Tibial nerve (tissue), 4 donors: ENCODE results near the gene OR2Z1. TPM values are rescaled to one million over a fixed set of nuclear protein-coding genes. Genes with fewer than 3 reads are reported as not detected.

Experiments
- DNase-seq, 2 donors: peaks; one replicate each; pipeline ENCODE4 v3.0.0-alpha.2; 2019; ENCODE audit warnings: low spot score in 2 of 2
- H3K27ac ChIP-seq, 4 donors: fragments of 200-600 bp; sonication (generic) in 3 of 4; one replicate each; pipeline ENCODE4 v1.5.1; 2017 to 2019; ENCODE audit warnings: mild to moderate bottlenecking in 1 of 4
- H3K27me3 ChIP-seq, 2 donors: fragments of 200-600 bp; sonication (generic) in 1 of 2; one replicate each; pipeline versions ENCODE4 v1.5.1 to v1.6.0; 2017 to 2019
- H3K36me3 ChIP-seq, 3 donors: fragments of 200-600 bp; sonication (generic); one replicate each; pipeline ENCODE4 v1.5.1; 2018 to 2019
- H3K4me1 ChIP-seq, 4 donors: fragments of 200-600 bp; sonication (generic) in 3 of 4; one replicate each; pipeline ENCODE4 v1.5.1; 2017 to 2019
- H3K4me3 ChIP-seq, 4 donors: fragments of 200-600 bp; sonication (generic) in 3 of 4; one replicate each; pipeline ENCODE4 v1.5.1; 2017 to 2019; ENCODE audit warnings: mild to moderate bottlenecking in 1 of 4, moderate library complexity in 1 of 4
- H3K9me3 ChIP-seq, 4 donors: fragments of 200-600 bp; sonication (generic) in 3 of 4; one replicate each; pipeline ENCODE4 v1.5.1; 2017 to 2019
- EP300 ChIP-seq, 2 donors: sonication (generic); formaldehyde crosslinking; IDR thresholded peaks; one replicate each; pipeline ENCODE4 v1.6.1; 2017; ENCODE audit warnings: antibody characterized with exemption in 2 of 2, mild to moderate bottlenecking in 1 of 2
- POLR2A ChIP-seq, 2 donors: fragments of 450-650 bp; IDR thresholded peaks; one replicate each; pipeline ENCODE4 v1.6.1; 2017; ENCODE audit warnings: antibody characterized with exemption in 2 of 2, mild to moderate bottlenecking in 2 of 2, moderate library complexity in 2 of 2
- WGBS, 2 donors: methylation state at CpG; one replicate each; pipeline ENCODE4 v1.1.5; 2018; 5-methylcytosine and 5-hydroxymethylcytosine counted together
- total RNA-seq, 4 donors: library from RNA; depleted of rRNA; stranded (reverse); fragments of >200 nt; gene quantifications; one replicate each; pipeline ENCODE4 v1.1.0, GENCODE V29; 2016
- TF ChIP-seq, protein P1 (sequence below), 5 experiments: fragments of 200-600 bp in 3 of 5; fragments of 450-650 bp in 2 of 5; sonication (generic) in 3 of 5; IDR thresholded peaks; one replicate each; pipeline ENCODE4 v1.5.1; 2016 to 2019; ENCODE audit warnings: antibody characterized with exemption in 5 of 5, mild to moderate bottlenecking in 3 of 5, moderate library complexity in 2 of 5

OR2Z1 gene
- total RNA-seq, 4 donors from 2014 or later: not detected

DNA sequence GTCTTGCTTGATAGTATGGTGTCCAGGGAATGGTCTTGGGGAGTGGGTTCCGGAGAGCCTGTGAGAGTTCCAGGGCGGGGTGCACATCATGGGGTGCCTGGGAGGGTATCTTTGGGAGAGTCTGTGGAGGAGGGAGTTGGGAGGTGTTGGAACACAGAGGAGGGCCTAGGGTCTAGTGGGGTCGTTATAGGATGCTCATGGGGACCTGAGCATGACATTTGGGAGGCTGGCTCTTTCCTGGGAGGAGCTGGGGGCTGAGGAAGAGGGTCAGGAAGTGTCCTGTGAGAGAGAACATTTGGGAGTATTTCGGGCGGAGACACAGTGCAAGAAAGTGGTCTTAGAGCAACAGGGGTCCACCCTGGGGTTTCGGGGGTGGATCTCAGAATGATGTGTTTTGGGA lies 25.5 kb upstream of the OR2Z1 start:
- Histone ChIP-seq H3K4me1 (no peaks in the 10 kb centered on the region), H3K9me3 (peaks cover 0 to 11% (median 0%) of the 10 kb centered on the region in 4 donors), H3K36me3 (no peaks in the 10 kb centered on the region), H3K27me3 (peaks cover 0 to 4% of the 10 kb centered on the region in 2 donors), H3K4me3 (no peak overlapping the region), H3K27ac (no peak overlapping the region)
- no peak for TF ChIP-seq POLR2A (IDR thresholded peaks at IDR 0.05)
- TF ChIP-seq, protein P1, sequence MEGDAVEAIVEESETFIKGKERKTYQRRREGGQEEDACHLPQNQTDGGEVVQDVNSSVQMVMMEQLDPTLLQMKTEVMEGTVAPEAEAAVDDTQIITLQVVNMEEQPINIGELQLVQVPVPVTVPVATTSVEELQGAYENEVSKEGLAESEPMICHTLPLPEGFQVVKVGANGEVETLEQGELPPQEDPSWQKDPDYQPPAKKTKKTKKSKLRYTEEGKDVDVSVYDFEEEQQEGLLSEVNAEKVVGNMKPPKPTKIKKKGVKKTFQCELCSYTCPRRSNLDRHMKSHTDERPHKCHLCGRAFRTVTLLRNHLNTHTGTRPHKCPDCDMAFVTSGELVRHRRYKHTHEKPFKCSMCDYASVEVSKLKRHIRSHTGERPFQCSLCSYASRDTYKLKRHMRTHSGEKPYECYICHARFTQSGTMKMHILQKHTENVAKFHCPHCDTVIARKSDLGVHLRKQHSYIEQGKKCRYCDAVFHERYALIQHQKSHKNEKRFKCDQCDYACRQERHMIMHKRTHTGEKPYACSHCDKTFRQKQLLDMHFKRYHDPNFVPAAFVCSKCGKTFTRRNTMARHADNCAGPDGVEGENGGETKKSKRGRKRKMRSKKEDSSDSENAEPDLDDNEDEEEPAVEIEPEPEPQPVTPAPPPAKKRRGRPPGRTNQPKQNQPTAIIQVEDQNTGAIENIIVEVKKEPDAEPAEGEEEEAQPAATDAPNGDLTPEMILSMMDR (IDR thresholded peaks at IDR 0.05): no peak
- no peak for TF ChIP-seq EP300 (IDR thresholded peaks at IDR 0.05)
- WGBS, 2 donors: 71 to 76% methylated on average over 6 of the region's 6 CpGs
- DNase-seq: no peak

DNA sequence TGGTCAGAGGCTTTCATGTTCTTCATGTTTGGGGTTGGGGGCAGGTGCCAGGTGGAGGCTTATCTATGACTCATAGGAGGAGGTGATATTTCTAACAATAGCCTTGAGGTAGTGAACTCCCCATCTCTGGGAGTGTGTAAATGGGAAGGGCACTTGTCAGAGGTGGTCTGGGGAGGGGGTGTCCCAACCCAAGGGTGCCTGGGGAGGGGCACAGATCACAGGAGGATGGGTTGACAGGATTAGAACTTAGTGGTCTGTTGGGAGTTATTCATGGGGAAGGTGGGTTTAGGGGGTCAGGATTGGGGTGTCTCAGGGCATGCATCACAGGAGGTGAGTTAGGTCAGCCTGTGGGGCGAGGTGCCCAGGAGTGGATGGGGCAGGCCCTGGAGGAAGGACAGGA lies 24.4 kb upstream of the OR2Z1 start:
- Histone ChIP-seq H3K27ac (no peak overlapping the region), H3K4me1 (no peaks in the 10 kb centered on the region), H3K36me3 (no peaks in the 10 kb centered on the region), H3K27me3 (peaks cover 0 to 4% of the 10 kb centered on the region in 2 donors), H3K9me3 (peaks cover 0 to 11% (median 0%) of the 10 kb centered on the region in 4 donors), H3K4me3 (no peak overlapping the region)
- TF ChIP-seq, protein P1 (IDR thresholded peaks at IDR 0.05): no peak
- TF ChIP-seq EP300 (IDR thresholded peaks at IDR 0.05): no peak
- TF ChIP-seq POLR2A (IDR thresholded peaks at IDR 0.05): no peak
- 63 to 75% methylated on average over 1 of the region's 1 CpG for WGBS, 2 donors
- DNase-seq: no peak

DNA sequence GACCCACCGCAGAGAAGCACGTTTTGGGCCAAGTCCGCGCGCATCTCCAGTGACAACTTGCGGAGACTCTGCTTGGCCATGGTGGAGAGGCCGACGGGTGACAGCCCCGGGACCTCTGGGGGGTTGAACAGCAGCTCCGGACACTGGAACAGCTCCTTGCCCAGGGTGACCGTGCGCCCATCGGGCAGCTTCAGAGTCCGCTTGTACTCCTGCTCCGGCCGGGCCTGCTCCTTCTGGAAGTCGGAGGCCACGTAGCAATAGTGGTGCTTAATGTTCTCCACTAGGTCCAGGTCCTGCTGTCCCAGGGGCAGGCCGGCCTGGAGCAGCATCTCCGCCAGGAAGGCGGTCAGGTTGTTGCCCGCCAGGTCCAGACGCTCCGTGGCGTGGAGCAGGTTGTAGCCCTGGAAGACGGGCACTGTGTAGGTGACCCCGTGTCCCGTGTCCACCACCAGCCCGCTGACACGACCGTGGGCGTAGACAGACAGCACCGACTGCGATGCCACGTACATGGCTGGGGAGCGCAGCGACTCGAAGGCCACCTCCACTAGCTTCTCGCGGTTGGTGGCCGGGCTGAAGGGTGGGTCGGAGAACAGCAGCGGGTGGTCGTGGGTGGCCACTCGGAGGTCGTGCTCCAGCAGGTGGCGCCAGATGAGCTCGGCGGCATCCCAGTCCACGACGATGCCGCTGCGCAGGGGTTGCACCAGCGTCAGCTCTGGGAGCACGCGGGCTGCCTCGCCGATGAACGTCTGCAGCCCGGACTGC lies 23.6 kb upstream of the OR2Z1 start:
- Histone ChIP-seq H3K4me3 (no peak overlapping the region), H3K9me3 (peaks cover 0 to 11% (median 0%) of the 10 kb centered on the region in 4 donors), H3K4me1 (no peaks in the 10 kb centered on the region), H3K36me3 (no peaks in the 10 kb centered on the region), H3K27ac (no peak overlapping the region), H3K27me3 (peaks cover 0 to 4% of the 10 kb centered on the region in 2 donors)
- WGBS, 2 donors: 48 to 85% methylated on average over 10 to 44 of the region's 60 CpGs
- no peak for DNase-seq
- TF ChIP-seq EP300 (IDR thresholded peaks at IDR 0.05): no peak
- TF ChIP-seq, protein P1 (IDR thresholded peaks at IDR 0.05): no peak
- no peak for TF ChIP-seq POLR2A (IDR thresholded peaks at IDR 0.05)

DNA sequence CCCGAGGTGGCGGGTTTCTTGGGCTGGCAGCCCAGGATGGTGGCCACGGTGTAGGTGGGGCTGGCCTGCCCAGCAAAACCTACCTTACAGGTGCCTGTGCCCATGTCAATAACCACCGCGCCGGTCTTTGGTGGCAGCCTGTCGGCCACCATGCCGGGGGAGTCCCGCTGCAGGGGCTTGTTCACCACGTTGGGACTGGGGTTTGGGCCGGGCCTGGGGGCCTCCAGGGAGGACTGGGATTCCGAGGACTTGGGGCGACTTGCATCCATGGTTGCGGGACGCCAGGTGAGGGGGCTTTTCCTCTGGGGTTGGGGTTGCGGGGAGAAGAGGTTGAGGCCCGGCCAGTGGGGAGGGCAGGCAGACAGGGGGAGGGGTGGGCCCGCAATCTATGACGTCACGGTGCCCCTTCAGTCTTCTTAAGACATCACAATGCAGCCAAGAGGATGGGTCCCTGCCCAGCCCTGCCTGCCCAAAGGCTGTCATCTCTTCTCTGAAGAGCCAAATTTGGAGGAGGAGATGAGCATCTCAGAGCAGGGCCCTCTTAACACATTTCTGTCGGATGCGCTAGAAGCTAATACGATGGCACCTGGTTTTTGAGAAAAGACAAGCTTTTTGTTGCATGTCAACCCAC lies 22.9 kb upstream of the OR2Z1 start, which contains the start of gene ACTL9:
Gene ACTL9, minus strand, starts transcription at position 363 of the 631 bp plus-strand sequence. Its CDS starts 94 bp downstream, at position 269.
- Histone ChIP-seq H3K27ac (no peak within 1 kb of the TSS), H3K4me1 (no peaks in the 10 kb centered on the region), H3K4me3 (no peak within 1 kb of the TSS), H3K27me3 (peaks cover 0 to 4% of the 10 kb centered on the region in 2 donors), H3K36me3 (no peaks in the 10 kb centered on the region), H3K9me3 (peaks cover 0 to 11% (median 0%) of the 10 kb centered on the region in 4 donors)
- no peak for DNase-seq
- TF ChIP-seq, protein P1 (IDR thresholded peaks at IDR 0.05): no peak
- TF ChIP-seq EP300 (IDR thresholded peaks at IDR 0.05) (no peak), POLR2A (IDR thresholded peaks at IDR 0.05) (no peak)
- 64 to 69% methylated on average over 20 to 23 of the region's 23 CpGs for WGBS, 2 donors

DNA sequence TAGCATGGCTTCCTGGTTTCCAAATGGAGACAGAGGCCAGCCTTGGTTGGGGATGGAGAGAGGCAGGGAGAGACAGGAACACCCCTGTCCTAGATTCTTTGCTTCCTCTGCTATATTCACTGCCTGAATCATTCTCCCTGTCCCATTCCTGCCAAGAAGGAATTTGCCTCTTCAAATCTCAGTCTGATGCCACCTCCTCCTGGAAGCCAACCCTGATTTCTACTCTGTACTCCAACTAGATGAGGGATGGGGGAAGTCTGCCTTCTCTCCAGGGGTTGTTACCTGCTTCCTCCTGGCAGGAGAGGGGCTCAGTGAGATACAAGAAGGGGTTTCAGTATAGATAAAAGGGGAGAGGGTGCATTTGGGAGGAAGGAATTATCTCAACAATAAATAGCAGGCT lies 21.5 kb upstream of the OR2Z1 start:
- no peak overlapping the region for H3K4me3 ChIP-seq
- H3K27ac ChIP-seq: no peak overlapping the region
- peaks cover 0 to 11% (median 0%) of the 10 kb centered on the region in 4 donors for H3K9me3 ChIP-seq
- no peak for TF ChIP-seq POLR2A (IDR thresholded peaks at IDR 0.05)
- TF ChIP-seq, protein P1 (IDR thresholded peaks at IDR 0.05): no peak
- TF ChIP-seq EP300 (IDR thresholded peaks at IDR 0.05): no peak
- DNase-seq: no peak
- H3K36me3 ChIP-seq: no peaks in the 10 kb centered on the region
- no peaks in the 10 kb centered on the region for H3K4me1 ChIP-seq
- peaks cover 0 to 4% of the 10 kb centered on the region in 2 donors for H3K27me3 ChIP-seq
